HEK293 (cell line): ENCODE data around the gene TMEM98.
"Not testable (repeated sequence)": the region's sequence is repeated elsewhere in the genome, so short reads cannot be mapped to it uniquely, and the experiment has no call there.

Source experiments
- CTCF ChIA-PET: fragments of 350-600 bp; formaldehyde crosslinking; extraction: SDS; loops from one replicate; lab custom pipeline; 2021; ENCODE audit warnings: antibody characterized with exemption; lab: Yijun Ruan, JAX
- POLR2A ChIA-PET: fragments of 300-600 bp; formaldehyde crosslinking; extraction: SDS; loops from one replicate; lab custom pipeline; 2020; ENCODE audit warnings: antibody characterized with exemption, inconsistent platforms; lab: Yijun Ruan, JAX
- H3K27ac ChIP-seq: fragments of 200-500 bp; sonication (Bioruptor generic); 2 replicates; pipeline ENCODE4 v1.5.1; 2014; ENCODE audit warnings: low read depth, low read length, control low read depth, inconsistent platforms; ENCODE audit errors: extremely low read depth
- H3K36me3 ChIP-seq, 2 experiments: fragments of 200-500 bp in 1 of 2; sonication (Bioruptor generic) in 1 of 2; 1 replicate in 1 of 2; 2 replicates in 1 of 2; pipeline ENCODE4 v1.5.1; 2014 to 2017; ENCODE audit warnings: inconsistent platforms in 2 of 2, low read length in 2 of 2; ENCODE audit not compliant: control insufficient read depth in 2 of 2, insufficient read depth in 1 of 2
- H3K4me1 ChIP-seq: fragments of 200-500 bp; sonication (Bioruptor generic); 2 replicates; pipeline ENCODE4 v1.5.1; 2014; ENCODE audit warnings: mild to moderate bottlenecking, low read length, inconsistent platforms; ENCODE audit not compliant: control insufficient read depth, insufficient read depth
- H3K4me3 ChIP-seq: 2 replicates; pipeline ENCODE4 v1.5.1; 2011; ENCODE audit warnings: low read depth, mild to moderate bottlenecking, control low read depth, low read length, moderate library complexity
- H3K9me3 ChIP-seq: fragments of 200-500 bp; sonication (Bioruptor generic); 2 replicates; pipeline ENCODE4 v1.5.1; 2014; ENCODE audit warnings: low read depth, low read length, inconsistent platforms; ENCODE audit not compliant: control insufficient read depth, insufficient read depth
- BCL11A ChIP-seq: fragments of 450-650 bp; formaldehyde crosslinking; IDR thresholded peaks from 2 replicates; pipeline ENCODE4 v1.5.1; 2016; ENCODE audit warnings: low read depth, missing biosample characterization, missing genetic modification characterization
- BCL6B ChIP-seq: fragments of 450-650 bp; formaldehyde crosslinking; IDR thresholded peaks from 2 replicates; pipeline ENCODE4 v1.5.1; 2017; ENCODE audit warnings: missing biosample characterization, missing genetic modification characterization
- KLF7 ChIP-seq: fragments of 450-650 bp; formaldehyde crosslinking; IDR thresholded peaks from 2 replicates; pipeline ENCODE4 v1.5.1; 2016; ENCODE audit warnings: missing biosample characterization, missing genetic modification characterization, borderline replicate concordance
- PRDM1 ChIP-seq: fragments of 450-650 bp; formaldehyde crosslinking; IDR thresholded peaks from 2 replicates; pipeline ENCODE4; 2016; ENCODE audit warnings: missing biosample characterization, missing genetic modification characterization
- ZBTB17 ChIP-seq: fragments of 450-650 bp; formaldehyde crosslinking; IDR thresholded peaks from 2 replicates; pipeline ENCODE4 v1.5.1; 2016; ENCODE audit warnings: missing biosample characterization, missing genetic modification characterization
- ZEB2 ChIP-seq: fragments of 450-650 bp; formaldehyde crosslinking; IDR thresholded peaks from 2 replicates; pipeline ENCODE4 v1.5.1; 2016; ENCODE audit warnings: missing biosample characterization, missing genetic modification characterization
- ZNF2 ChIP-seq: fragments of 450-650 bp; formaldehyde crosslinking; IDR thresholded peaks from 2 replicates; pipeline ENCODE4 v1.5.1; 2016; ENCODE audit warnings: missing biosample characterization, missing genetic modification characterization
- ZNF514 ChIP-seq: fragments of 450-650 bp; formaldehyde crosslinking; IDR thresholded peaks from 2 replicates; pipeline ENCODE4 v1.5.1; 2016; ENCODE audit warnings: missing biosample characterization, missing genetic modification characterization
- ZNF549 ChIP-seq: fragments of 450-650 bp; IDR thresholded peaks from 2 replicates; pipeline ENCODE4 v1.5.1; 2018; ENCODE audit warnings: missing biosample characterization, missing genetic modification characterization, mild to moderate bottlenecking, inconsistent platforms, moderate library complexity
- ZNF560 ChIP-seq: fragments of 450-650 bp; formaldehyde crosslinking; IDR thresholded peaks from 2 replicates; pipeline ENCODE4 v1.5.1; 2017; ENCODE audit warnings: missing biosample characterization, missing genetic modification characterization, borderline replicate concordance
- ZNF596 ChIP-seq: fragments of 450-650 bp; IDR thresholded peaks from 2 replicates; pipeline ENCODE4 v1.5.0; 2018; ENCODE audit warnings: missing biosample characterization, mild to moderate bottlenecking, missing genetic modification characterization, moderate library complexity
- TF ChIP-seq, protein P1 (sequence below): fragments of 450-650 bp; formaldehyde crosslinking; IDR thresholded peaks from 2 replicates; pipeline ENCODE4 v1.5.1; 2016; ENCODE audit warnings: missing biosample characterization, missing genetic modification characterization
- TF ChIP-seq, protein P2 (sequence below): fragments of 450-650 bp; formaldehyde crosslinking; IDR thresholded peaks from 2 replicates; pipeline ENCODE4 v1.5.1; 2017; ENCODE audit warnings: missing biosample characterization, missing genetic modification characterization
- TF ChIP-seq, protein P3 (sequence below): fragments of 450-650 bp; formaldehyde crosslinking; IDR thresholded peaks from 2 replicates; pipeline ENCODE4 v1.5.1; 2016; ENCODE audit warnings: missing biosample characterization, missing genetic modification characterization

The TMEM98 gene

GRCh38 chr17:32920293-32920692 is 7.7 kb upstream of the TMEM98 start:
- ChIA-PET CTCF (interaction anchor here (0.6 to 2.5 kb wide), 6 partner anchors 9 to 137 kb away, joined by 3 to 13 read pairs (median 4); no protein-coding TSS in a partner anchor), POLR2A (interaction anchor here (1.0 kb wide), 1 partner anchor 10 kb away, joined by 4 read pairs; no protein-coding TSS in a partner anchor)
- H3K9me3 ChIP-seq = no peaks in the 10 kb centered on the region
- no peaks in the 10 kb centered on the region for H3K36me3 ChIP-seq
- no peak overlapping the region for H3K27ac ChIP-seq
- H3K4me3 ChIP-seq = no peak overlapping the region
- TF ChIP-seq ZBTB17 (tag by site-specific recombination) (no peak), ZNF560 (tag by site-specific recombination) (no peak), BCL11A (no peak), PRDM1 (tag by site-specific recombination) (no peak), ZNF514 (tag by site-specific recombination) (no peak), BCL6B (tag by site-specific recombination) (no peak), ZNF549 (tag by site-specific recombination) (no peak), ZEB2 (tag by site-specific recombination) (no peak), ZNF596 (tag by site-specific recombination) (no peak)
- TF ChIP-seq, protein P1, sequence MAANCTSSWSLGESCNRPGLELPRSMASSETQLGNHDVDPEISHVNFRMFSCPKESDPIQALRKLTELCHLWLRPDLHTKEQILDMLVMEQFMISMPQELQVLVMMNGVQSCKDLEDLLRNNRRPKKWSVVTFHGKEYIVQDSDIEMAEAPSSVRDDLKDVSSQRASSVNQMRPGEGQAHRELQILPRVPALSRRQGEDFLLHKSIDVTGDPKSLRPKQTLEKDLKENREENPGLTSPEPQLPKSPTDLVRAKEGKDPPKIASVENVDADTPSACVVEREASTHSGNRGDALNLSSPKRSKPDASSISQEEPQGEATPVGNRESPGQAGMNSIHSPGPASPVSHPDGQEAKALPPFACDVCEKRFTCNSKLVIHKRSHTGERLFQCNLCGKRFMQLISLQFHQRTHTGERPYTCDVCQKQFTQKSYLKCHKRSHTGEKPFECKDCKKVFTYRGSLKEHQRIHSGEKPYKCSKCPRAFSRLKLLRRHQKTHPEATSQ (tag by site-specific recombination) = no peak
- no peaks in the 10 kb centered on the region for H3K4me1 ChIP-seq

GRCh38 chr17:32921017-32921416 is 6.9 kb upstream of the TMEM98 start:
- CTCF ChIA-PET = interaction anchor here (1.1 to 2.5 kb wide), 3 partner anchors 9 to 43 kb away, joined by 3 to 13 read pairs (median 5); no protein-coding TSS in a partner anchor
- Histone ChIP-seq H3K36me3 (no peaks in the 10 kb centered on the region), H3K27ac (no peak overlapping the region), H3K4me3 (no peak overlapping the region), H3K9me3 (no peaks in the 10 kb centered on the region), H3K4me1 (no peaks in the 10 kb centered on the region)
- POLR2A ChIA-PET = interaction anchor here (1.0 kb wide), 1 partner anchor 11 kb away, joined by 4 read pairs; no protein-coding TSS in a partner anchor
- TF ChIP-seq, protein P2, sequence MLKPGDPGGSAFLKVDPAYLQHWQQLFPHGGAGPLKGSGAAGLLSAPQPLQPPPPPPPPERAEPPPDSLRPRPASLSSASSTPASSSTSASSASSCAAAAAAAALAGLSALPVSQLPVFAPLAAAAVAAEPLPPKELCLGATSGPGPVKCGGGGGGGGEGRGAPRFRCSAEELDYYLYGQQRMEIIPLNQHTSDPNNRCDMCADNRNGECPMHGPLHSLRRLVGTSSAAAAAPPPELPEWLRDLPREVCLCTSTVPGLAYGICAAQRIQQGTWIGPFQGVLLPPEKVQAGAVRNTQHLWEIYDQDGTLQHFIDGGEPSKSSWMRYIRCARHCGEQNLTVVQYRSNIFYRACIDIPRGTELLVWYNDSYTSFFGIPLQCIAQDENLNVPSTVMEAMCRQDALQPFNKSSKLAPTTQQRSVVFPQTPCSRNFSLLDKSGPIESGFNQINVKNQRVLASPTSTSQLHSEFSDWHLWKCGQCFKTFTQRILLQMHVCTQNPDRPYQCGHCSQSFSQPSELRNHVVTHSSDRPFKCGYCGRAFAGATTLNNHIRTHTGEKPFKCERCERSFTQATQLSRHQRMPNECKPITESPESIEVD (tag by site-specific recombination) = no peak
- TF ChIP-seq PRDM1 (tag by site-specific recombination) = no peak
- TF ChIP-seq KLF7 (tag by site-specific recombination) = no peak
- TF ChIP-seq, protein P3, sequence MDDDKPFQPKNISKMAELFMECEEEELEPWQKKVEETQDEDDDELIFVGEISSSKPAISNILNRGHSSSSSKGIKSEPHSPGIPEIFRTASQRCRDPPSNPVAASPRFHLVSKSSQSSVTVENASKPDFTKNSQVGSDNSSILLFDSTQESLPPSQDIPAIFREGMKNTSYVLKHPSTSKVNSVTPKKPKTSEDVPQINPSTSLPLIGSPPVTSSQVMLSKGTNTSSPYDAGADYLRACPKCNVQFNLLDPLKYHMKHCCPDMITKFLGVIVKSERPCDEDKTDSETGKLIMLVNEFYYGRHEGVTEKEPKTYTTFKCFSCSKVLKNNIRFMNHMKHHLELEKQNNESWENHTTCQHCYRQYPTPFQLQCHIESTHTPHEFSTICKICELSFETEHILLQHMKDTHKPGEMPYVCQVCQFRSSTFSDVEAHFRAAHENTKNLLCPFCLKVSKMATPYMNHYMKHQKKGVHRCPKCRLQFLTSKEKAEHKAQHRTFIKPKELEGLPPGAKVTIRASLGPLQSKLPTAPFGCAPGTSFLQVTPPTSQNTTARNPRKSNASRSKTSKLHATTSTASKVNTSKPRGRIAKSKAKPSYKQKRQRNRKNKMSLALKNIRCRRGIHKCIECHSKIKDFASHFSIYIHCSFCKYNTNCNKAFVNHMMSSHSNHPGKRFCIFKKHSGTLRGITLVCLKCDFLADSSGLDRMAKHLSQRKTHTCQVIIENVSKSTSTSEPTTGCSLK = no peak
- no peak for TF ChIP-seq ZNF2 (tag by site-specific recombination)

DNA sequence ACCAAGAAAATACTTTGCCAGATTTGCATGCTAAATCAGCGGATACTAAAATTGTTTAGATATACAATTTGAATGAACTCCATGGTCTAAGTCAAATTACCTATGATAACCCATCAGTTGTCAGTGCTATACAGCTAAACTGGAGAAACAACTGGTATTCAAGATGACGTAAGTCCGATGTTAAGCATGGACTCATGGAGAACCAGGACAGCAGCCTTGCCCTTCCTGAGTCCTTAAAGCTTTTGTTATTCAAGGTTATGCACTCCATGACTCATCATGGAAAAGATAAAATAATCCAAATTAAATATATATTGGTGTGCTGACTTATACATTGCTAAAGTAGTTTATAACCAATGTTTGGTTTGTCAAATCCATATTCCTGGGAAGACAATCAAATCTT is 4.0 kb upstream of the TMEM98 start:
- POLR2A ChIA-PET, H3K9me3 ChIP-seq, H3K27ac ChIP-seq, H3K4me1 ChIP-seq, H3K4me3 ChIP-seq, H3K36me3 ChIP-seq: not testable (repeated sequence)
- CTCF ChIA-PET = interaction anchor here (1.1 to 1.3 kb wide), 2 partner anchors 13 to 48 kb away, joined by 3 to 4 read pairs; no protein-coding TSS in a partner anchor
